COR-L47 (cell line): ENCODE data around the gene MED19.
"Not testable (repeated sequence)": the region's sequence is repeated elsewhere in the genome, so short reads cannot be mapped to it uniquely, and the experiment has no call there.

ENCODE experiments used
- DNase-seq: peaks from one replicate; lab custom pipeline; 2025; lab: John Stamatoyannopoulos, UW

MED19 gene

DNA sequence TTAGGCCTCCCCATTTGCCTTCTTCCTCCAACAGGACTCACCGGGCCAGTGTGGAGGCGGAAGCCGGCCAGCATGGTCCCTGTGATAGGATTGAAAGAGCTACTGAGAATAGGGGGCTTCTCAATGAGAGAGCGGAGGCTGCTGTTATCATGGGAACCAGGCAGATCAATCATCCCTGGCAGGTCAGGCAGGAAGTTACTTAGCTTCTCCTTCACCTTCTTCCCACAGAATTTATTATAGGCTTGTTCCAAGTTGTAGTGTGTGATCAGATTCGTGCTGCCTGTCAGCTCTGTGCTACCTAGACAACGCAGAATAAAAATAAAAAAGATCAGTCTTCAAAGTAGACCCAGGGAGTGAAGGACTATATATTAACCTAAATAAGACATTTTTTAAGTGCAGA lies 7.1 kb downstream of the MED19 start:
- DNase-seq, result no peak

DNA sequence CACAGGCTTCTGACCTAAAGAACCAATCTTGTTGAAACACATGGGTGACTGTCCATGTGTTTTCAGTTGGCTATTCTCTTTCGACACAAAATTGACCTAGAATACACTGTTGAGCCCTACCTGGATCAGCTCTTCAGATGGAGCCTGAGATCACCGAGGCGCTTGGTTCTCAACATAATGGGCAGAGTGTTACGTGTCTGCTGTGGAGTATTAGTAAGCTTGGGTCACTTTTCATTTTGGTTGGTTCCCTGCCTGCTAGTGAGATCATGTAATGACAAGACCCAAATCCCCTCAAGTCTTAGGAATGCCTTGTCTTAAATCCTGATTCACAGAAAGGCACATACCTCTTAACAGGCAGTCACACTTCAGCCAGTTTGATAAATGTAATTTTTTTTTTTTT lies 8.7 kb downstream of the MED19 start:
- no peak for DNase-seq

GRCh38 chr11:57700425-57700824 lies 11.6 kb downstream of the MED19 start:
- no peak for DNase-seq

GRCh38 chr11:57699813-57700212 lies 12.2 kb downstream of the MED19 start:
- DNase-seq, result no peak

DNA sequence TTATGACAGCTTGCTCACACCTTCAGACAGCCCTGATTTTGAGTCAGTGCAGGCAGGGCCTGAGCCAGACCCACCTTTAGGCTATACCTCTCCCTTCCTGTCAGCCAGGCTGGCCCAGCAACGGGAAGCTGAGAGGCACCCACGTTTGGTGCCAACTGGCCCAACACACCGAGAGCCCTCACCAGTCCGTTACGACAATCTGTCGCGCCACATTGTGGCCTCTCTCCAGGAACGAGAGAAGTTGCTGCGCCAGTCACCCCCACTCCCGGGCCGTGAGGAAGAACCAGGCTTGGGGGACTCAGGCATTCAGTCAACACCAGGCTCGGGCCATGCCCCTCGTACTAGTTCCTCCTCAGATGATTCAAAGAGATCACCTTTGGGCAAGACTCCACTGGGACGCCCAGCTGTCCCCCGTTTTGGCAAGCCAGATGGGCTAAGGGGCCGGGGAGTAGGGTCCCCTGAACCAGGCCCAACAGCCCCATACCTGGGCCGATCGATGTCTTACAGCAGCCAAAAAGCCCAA lies 13.1 kb downstream of the MED19 start:
- no peak for DNase-seq

DNA sequence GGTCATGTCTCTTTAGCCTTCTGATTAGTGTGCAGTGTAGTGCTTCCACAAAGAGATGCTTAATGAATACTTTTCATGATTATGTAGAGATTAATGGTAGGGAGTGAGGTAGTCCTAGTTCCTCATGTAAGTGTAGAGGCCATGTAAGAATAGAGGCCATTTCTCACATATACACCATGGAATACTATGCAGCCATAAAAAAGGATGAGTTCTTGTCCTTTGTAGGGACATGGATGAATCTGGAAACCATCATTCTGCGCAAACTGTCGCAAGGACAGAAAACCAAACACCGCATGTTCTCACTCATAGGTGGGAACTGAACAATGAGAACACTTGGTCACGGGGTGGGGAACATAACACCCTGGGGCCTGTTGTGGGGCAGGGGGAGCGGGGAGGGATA lies 21.5 kb downstream of the MED19 start:
- DNase-seq, result not testable (repeated sequence)

GRCh38 chr11:57681168-57681567 lies 30.8 kb downstream of the MED19 start:
- DNase-seq, result no peak

DNA sequence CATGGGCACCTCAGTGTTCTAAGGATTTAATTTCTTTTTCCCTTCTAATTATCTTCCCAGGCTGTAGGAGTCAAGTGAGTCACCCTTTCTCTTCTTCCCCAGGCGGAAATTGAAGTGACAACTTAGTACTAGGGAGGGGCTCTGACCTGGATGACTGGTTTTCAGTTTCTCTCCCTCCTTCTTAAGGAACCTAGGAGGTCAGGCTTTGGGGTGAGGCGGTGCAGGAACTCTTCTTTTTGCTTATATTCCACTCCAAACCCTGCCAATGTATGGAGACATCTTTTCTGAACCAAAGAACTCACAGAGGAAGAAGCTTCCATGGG lies 31.5 kb downstream of the MED19 start:
- no peak for DNase-seq

GRCh38 chr11:57679396-57679795 lies 32.6 kb downstream of the MED19 start:
- no peak for DNase-seq

DNA sequence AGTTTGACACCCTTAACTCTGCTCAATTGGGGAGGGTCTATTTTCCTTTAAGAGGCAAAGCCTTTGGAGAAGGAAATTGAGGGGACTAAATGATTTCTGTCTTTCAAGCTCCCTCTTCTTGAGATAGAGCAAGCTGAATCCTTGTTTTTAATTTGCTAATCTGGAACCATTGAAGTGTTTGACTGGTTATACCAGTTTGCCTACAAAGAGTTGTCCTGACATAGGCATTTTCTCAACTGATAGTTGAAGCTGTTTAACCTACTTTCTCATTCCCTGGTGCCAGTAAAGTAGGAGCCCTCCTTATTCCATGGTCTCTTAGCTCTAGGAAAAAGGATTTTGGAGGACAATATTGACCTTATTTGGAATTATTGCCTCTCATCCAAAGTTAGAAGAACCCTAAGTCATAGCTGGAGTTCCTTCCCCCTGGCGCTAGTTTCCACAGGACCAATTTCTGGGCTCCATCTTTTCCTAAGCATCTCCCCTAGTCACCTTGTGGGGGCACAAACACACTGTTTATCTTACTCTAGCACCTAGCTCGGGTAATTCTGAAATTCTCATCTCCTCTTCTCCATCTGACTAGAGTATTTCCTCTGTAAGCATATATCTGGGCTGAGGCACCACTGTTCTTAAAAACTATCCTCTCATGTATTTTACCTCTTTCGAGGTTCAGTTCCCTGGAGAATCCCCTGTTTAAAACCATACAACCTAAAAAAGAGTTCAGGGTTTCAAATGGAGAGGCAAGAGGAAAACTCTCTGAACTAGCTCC lies 36.7 kb downstream of the MED19 start:
- DNase-seq, result no peak

DNA sequence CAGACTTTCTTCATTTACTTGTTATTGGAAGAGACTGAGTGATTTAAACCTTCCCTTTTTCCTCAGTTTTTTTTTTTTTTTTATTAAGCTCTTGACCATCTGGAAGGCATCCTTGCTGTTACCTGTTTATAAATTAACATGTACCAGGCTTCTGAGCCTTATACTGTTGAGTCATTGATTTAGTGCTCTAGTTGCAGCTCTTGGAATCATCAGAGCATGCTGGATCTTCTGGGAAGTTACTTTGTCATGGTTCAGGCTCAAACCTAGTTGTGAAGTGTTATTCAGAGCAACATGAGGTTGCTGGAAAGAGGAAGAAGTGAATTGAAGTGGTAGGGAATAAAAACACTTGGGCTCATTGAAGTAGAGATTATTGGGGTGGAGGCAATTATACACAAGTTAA lies 37.8 kb downstream of the MED19 start:
- no peak for DNase-seq

DNA sequence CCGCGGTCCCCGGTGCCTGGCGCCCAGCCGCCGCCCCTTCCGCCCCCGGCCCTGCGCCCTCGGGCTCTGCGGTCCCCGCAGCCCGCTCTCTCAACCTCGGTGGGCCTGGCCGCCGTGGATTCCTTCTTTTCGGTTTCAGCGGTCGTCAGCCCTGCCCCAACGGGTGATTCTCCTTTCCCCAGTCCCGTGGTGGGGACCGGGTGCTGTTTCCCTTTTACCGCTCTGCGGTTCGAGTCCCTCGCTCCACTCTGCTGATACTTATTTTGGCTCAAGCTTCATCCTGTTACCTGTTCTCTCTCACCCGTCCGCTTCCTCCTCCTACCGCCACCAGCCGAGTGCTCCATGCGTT lies 43.6 kb downstream of the MED19 start:
- no peak for DNase-seq

DNA sequence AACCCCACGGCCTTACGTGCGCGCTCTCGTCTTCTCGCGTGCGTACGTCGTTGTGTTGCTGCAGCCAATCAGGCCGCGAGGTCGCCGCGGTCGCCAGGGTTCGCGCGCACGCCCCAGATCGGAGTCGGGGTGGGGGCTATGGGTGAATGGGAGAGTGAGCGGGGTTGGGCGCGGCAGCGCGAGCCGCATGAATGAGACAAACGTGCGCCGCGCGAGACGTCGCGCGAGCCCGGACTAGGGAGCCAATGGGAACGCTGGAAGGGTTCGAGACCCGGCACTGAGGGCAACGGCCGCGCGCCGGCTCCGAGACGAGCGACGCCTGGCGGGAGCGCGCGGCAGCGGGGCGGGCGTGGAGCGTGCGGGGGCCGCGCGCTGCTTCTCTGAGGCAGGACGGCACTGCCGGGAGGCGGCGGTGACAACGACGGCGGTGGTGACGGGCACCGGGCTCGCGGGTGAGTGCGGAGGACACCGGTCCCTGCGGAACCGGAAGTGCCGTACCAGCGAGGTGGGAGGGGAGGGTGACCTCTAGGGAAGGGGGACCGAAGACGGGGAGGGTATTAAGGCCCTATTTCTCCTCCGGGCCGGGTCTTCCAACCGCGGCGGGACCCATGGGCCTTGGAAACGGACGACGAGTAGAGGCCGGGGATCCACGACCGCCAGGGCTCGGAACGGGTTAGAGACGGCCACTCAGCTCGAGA lies 44.1 kb downstream of the MED19 start, which contains the start of gene ZDHHC5:
Gene ZDHHC5, plus strand, starts transcription at position 379 of the 698 bp plus-strand sequence. CDS start 4,977 bp downstream, outside the sequence.
- DNase-seq, result peak; percentile 97

GRCh38 chr11:57667117-57667735 lies 44.8 kb downstream of the MED19 start:
- DNase-seq, result peak; percentile 97

DNA sequence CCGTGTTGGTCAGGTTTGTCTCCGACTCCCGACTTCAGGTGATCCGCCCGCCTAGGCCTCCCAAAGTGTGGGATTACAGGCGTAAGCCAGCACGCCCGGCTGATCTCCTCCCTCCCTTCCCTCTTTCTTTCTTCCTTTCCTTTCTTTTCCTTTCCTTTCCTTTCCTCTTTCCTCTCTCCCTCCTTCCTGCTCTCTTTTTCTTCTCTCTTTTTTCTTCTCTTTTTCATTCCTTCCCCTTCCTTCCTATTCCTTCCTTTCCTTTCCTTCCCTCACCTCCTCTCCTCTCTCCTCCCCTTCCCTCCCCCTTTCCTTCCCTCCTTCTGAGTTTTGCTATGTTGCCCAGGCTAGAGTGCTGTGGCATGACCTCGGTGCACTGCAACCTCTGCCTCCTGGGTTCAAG lies 48.0 kb downstream of the MED19 start:
- DNase-seq, result no peak

- DNase-seq, result no peak
These were observed 49.1 kb downstream of the MED19 start for GRCh38 chr11:57662893-57663292.

DNA sequence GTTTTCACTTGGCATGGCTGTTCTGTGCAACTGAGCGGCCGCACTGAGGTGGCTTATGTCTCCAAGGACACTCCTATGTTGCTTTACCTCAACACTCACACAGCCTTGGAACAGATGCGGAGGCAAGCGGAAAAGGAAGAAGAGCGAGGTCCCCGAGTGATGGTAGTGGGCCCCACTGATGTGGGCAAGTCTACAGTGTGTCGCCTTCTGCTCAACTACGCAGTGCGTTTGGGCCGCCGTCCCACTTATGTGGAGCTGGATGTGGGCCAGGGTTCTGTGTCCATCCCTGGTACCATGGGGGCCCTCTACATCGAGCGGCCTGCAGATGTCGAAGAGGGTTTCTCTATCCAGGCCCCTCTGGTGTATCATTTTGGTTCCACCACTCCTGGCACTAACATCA lies 52.3 kb downstream of the MED19 start:
- no peak for DNase-seq

- DNase-seq, result no peak
These were observed 54.0 kb downstream of the MED19 start for GRCh38 chr11:57658023-57658361.

DNA sequence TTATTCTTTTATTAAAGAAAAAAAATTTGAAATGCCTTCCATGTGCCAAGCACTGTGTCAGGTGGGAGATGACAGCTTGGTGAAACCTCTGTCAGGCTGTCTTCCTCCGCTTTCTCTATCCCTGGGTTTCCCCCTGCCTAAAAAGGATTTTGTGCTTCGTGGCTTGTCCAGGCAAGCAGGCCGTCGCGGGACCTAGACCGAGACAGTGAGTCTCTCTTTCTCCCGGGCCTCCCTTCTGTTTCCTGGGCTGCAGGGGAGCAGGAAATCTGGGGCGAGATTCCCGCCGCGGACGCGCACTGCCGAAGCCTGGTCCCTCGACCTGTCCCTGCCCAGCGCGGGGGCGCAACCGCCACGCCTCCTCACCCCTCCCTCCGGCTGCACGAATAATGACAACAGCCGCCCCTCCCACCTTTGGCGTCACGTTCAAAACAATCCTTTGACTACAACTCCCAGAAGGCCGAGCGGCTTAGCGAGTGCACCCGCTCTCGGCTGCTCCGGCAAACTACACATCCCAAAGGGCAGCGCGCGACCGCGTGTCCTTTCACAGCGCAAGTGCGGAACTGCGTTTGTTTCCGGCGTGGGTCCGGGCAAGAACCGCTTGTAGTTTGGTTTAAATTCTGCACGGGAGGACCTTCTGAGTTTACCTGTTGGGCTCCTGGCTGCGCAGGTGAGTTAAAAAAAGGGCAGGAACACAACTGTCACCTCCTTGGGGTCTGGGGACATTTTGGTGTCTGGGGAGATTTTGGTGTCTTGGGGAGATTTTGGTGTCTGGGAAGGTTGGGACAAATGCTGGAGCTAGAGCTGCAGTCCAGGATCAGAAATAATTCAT lies 54.6 kb downstream of the MED19 start, which contains the start of gene CLP1:
Gene CLP1, plus strand, starts transcription at position 569 of the 829 bp plus-strand sequence. CDS start 1,715 bp downstream, outside the sequence.
- DNase-seq, result peak; percentile 99

DNA sequence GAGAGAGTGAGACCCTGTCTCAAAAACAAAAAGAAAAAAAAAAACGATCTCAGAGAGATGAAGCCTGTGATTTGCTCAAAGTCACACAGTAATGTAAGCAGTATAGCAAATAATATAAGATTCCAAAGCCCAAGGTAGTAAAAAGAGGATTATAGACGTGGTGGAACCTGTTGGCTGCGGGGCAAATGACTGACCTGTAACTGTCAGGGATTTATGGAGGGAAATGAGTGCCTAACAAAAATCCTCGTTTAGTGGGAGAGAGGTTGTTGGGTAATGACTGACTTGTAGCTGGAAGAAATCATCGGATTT lies 55.2 kb downstream of the MED19 start:
- DNase-seq, result no peak
